ENCODE measurements around the gene ALG3. TPM values are rescaled to one million over a fixed set of nuclear protein-coding genes. Genes with fewer than 3 reads are reported as not detected.

Gene ALG3
- total RNA-seq, 1 donor from 2014 or later = 47.1 TPM

DNA sequence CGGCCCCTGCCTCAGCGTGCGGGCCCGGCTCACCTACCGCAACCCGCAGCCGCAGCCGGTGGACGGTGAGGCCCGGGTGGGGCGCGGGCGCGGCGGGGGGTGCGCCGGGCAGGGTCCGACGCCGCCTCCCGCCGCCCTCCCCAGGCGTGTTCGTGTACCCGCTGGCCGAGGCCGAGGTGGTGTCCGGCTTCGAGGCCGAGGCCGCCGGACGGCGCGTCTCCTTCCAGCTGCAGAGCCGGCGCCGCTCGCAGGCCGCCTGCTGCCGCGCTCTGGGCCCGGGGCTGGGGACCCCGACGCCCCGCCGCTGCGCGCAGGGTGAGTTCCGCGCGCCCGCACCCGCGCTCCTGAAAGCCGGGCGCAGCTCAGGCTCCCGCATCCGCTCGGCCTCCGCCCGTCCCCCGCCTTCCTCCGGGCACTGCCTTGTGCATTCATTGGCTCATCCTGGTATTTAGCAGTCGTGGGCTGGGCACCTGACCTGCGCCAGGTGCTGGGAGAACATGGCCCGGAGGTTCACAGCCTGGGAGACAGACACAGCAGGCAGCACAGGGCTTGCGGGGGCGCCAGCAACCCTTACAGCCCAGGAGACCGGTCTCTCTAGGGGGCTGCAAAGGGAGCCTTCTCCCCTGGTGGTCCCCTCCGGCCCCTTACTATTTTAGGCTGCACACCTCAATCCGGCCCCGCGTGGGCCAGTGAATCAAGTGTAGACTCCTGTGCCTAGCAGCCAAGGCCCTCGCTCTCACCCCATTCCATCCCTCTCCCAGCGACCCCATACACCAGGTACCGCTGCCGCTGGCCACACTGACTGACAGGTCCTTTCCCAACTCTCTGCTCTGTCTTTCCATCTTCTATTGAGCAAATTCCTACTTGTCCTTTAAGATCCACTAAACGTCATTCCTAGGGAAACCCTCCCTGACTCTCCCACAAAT is 17.9 kb downstream of the ALG3 start:
- Mint-ChIP-seq H3K27me3 (ENCODE audit: low read depth, unreplicated experiment) (peaks cover 65% of the 10 kb centered on the region), H3K4me3 (ENCODE audit: unreplicated experiment) (peak overlapping the region; percentile 69), H3K4me1 (ENCODE audit: low read depth, unreplicated experiment) (peaks cover 11% of the 10 kb centered on the region), H3K9me3 (ENCODE audit: unreplicated experiment) (no peaks in the 10 kb centered on the region), H3K36me3 (ENCODE audit: low read depth, unreplicated experiment) (no peaks in the 10 kb centered on the region), H3K27ac (ENCODE audit: unreplicated experiment) (no peak overlapping the region)
- DNase-seq (ENCODE audit: low read depth) (no peak), FAIRE-seq (no peak)
- peak; percentile 97 for TF ChIP-seq EZH2 (IDR thresholded peaks at IDR 0.05; ENCODE audit: insufficient read depth, low read length)
- TF ChIP-seq, protein P1, sequence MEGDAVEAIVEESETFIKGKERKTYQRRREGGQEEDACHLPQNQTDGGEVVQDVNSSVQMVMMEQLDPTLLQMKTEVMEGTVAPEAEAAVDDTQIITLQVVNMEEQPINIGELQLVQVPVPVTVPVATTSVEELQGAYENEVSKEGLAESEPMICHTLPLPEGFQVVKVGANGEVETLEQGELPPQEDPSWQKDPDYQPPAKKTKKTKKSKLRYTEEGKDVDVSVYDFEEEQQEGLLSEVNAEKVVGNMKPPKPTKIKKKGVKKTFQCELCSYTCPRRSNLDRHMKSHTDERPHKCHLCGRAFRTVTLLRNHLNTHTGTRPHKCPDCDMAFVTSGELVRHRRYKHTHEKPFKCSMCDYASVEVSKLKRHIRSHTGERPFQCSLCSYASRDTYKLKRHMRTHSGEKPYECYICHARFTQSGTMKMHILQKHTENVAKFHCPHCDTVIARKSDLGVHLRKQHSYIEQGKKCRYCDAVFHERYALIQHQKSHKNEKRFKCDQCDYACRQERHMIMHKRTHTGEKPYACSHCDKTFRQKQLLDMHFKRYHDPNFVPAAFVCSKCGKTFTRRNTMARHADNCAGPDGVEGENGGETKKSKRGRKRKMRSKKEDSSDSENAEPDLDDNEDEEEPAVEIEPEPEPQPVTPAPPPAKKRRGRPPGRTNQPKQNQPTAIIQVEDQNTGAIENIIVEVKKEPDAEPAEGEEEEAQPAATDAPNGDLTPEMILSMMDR (IDR thresholded peaks at IDR 0.05; ENCODE audit: insufficient read depth, low read depth, low read length) = no peak
- H3K4me3 ChIP-seq (ENCODE audit: insufficient read depth, low read depth, low read length) = no peak overlapping the region
- H4K20me1 ChIP-seq (ENCODE audit: insufficient read depth, low read length) = peaks cover 9% of the 10 kb centered on the region
- H3K79me2 ChIP-seq (ENCODE audit: insufficient read depth, low read length) = no peaks in the 10 kb centered on the region
- H3K27me3 ChIP-seq (ENCODE audit: insufficient read depth, low read length) = peaks cover 45% of the 10 kb centered on the region
- no peak overlapping the region for H2AFZ ChIP-seq (ENCODE audit: low read depth, low read length)
- H3K9me3 ChIP-seq (ENCODE audit: insufficient read depth, low read depth, low read length) = no peaks in the 10 kb centered on the region
- H3K36me3 ChIP-seq (ENCODE audit: insufficient read depth, low read length) = no peaks in the 10 kb centered on the region
- no peak overlapping the region for H3K27ac ChIP-seq (ENCODE audit: low read depth, low read length)
- peak overlapping the region; percentile 83 for H3K4me2 ChIP-seq (ENCODE audit: low read length)
- H3K4me1 ChIP-seq (ENCODE audit: insufficient read depth, low read length) = peaks cover 13% of the 10 kb centered on the region
- H3K9ac ChIP-seq (ENCODE audit: low read length) = no peak overlapping the region

DNA sequence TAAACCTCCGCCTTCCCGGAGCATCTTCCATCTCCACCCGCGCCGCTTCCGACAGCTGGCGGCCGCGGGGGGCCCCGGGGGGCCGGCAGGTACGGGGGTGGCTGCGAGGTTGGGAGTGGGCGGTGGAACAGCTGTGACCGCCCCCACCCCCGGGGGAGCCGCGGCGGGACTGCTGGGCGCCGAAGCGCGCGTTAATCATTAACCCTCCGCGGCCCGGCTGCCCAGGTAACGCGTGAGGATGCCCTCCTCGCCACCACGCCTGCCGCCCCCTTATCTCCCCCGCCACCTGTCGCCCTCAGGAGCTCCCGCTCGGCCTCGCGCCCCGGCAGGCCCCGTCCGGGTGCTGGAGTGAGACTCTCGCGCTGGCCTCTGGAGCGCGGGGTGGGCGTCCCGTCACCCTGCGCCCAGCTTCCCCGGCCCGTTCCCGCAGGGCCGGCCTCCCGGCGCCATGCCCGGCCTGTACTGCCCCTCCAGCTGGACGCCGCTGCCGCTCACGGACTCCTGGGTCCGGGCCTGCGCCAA is 18.6 kb downstream of the ALG3 start:
- H3K9ac ChIP-seq (ENCODE audit: low read length) = no peak overlapping the region
- no peak overlapping the region for H3K27ac ChIP-seq (ENCODE audit: low read depth, low read length)
- TF ChIP-seq, protein P1 (IDR thresholded peaks at IDR 0.05; ENCODE audit: insufficient read depth, low read depth, low read length) = no peak
- TF ChIP-seq EZH2 (IDR thresholded peaks at IDR 0.05; ENCODE audit: insufficient read depth, low read length) = peak; percentile 84
- peaks cover 9% of the 10 kb centered on the region for H4K20me1 ChIP-seq (ENCODE audit: insufficient read depth, low read length)
- H3K36me3 ChIP-seq (ENCODE audit: insufficient read depth, low read length) = no peaks in the 10 kb centered on the region
- no peak overlapping the region for H3K4me3 Mint-ChIP-seq (ENCODE audit: unreplicated experiment)
- peaks cover 13% of the 10 kb centered on the region for H3K4me1 ChIP-seq (ENCODE audit: insufficient read depth, low read length)
- no peak overlapping the region for H3K27ac Mint-ChIP-seq (ENCODE audit: unreplicated experiment)
- H3K9me3 ChIP-seq (ENCODE audit: insufficient read depth, low read depth, low read length) = no peaks in the 10 kb centered on the region
- H3K9me3 Mint-ChIP-seq (ENCODE audit: unreplicated experiment) = no peaks in the 10 kb centered on the region
- no peak overlapping the region for H2AFZ ChIP-seq (ENCODE audit: low read depth, low read length)
- H3K4me1 Mint-ChIP-seq (ENCODE audit: low read depth, unreplicated experiment) = peaks cover 11% of the 10 kb centered on the region
- peak overlapping the region; percentile 83 for H3K4me2 ChIP-seq (ENCODE audit: low read length)
- no peaks in the 10 kb centered on the region for H3K79me2 ChIP-seq (ENCODE audit: insufficient read depth, low read length)
- no peaks in the 10 kb centered on the region for H3K36me3 Mint-ChIP-seq (ENCODE audit: low read depth, unreplicated experiment)
- no peak for DNase-seq (ENCODE audit: low read depth)
- H3K27me3 Mint-ChIP-seq (ENCODE audit: low read depth, unreplicated experiment) = peaks cover 63% of the 10 kb centered on the region
- peaks cover 47% of the 10 kb centered on the region for H3K27me3 ChIP-seq (ENCODE audit: insufficient read depth, low read length)
- no peak for FAIRE-seq
- H3K4me3 ChIP-seq (ENCODE audit: insufficient read depth, low read depth, low read length) = no peak overlapping the region

Measured in astrocyte (in vitro differentiated cells and primary cell).